GM12878 (cell line): ENCODE data around the gene NEURL3. TPM values are rescaled to one million over a fixed set of nuclear protein-coding genes. Genes with fewer than 3 reads are reported as not detected.

Experiments
- ATAC-seq: fragments of 200-7000 bp; cut with Tn5 transposase; 3 replicates; pipeline ENCODE4 v1.9.1; 2020; ENCODE audit warnings: mild to moderate bottlenecking, moderate library complexity
- BruUV-seq: library from RNA; stranded (reverse); fragments of 400-500 nt; replicated peaks from 2 replicates; lab custom pipeline; 2021; lab: Mats Ljungman, UMichigan
- CTCF ChIA-PET: fragments of 300-600 bp; sonication (Branson Sonifier 250); formaldehyde crosslinking; extraction: SDS; loops from one replicate; lab custom pipeline; 2021; ENCODE audit warnings: inconsistent platforms; lab: Yijun Ruan, JAX
- POLR2A ChIA-PET: fragments of 350-600 bp; formaldehyde crosslinking; extraction: SDS; loops from one replicate; lab custom pipeline; 2021; ENCODE audit warnings: inconsistent platforms; lab: Charles Lee
- RAD21 ChIA-PET: fragments of 300-600 bp; sonication (Branson Sonifier 250); formaldehyde crosslinking; loops from one replicate; lab custom pipeline; 2023; ENCODE audit warnings: antibody characterized with exemption; ENCODE audit not compliant: unreplicated experiment; lab: Charles Lee
- SMC1A ChIA-PET: fragments of 300-600 bp; sonication (Branson Sonifier 250); formaldehyde crosslinking; loops from one replicate; lab custom pipeline; 2023; ENCODE audit not compliant: unreplicated experiment, uncharacterized antibody; lab: Charles Lee
- DNase-seq: peaks from one replicate; pipeline ENCODE4 v3.0.0-alpha.2; 2011; ENCODE audit warnings: low read depth, low spot score
- FAIRE-seq: peaks from 3 replicates; lab custom pipeline; 2011; peaks lifted over from hg19 to GRCh38; lab: Jason Lieb, UNC
- H2AFZ ChIP-seq: 2 replicates; pipeline ENCODE4 v1.6.0; 2011; ENCODE audit warnings: low read depth, low read length, control low read depth; ENCODE audit not compliant: control insufficient read depth
- H3K27ac ChIP-seq: 2 replicates; pipeline ENCODE4 v1.5.1; 2011; ENCODE audit warnings: control low read depth; ENCODE audit not compliant: control insufficient read depth, insufficient read depth
- H3K27me3 ChIP-seq, 2 experiments: replicated peaks in 1 of 2; 2 replicates each; pipeline versions ENCODE4 v1.6.0 to v1.6.1; 2011; ENCODE audit warnings: low read length in 1 of 2; ENCODE audit not compliant: control insufficient read depth in 2 of 2, insufficient read depth in 2 of 2
- H3K36me3 ChIP-seq, 2 experiments: 2 replicates each; pipeline ENCODE4 v1.5.1; 2011; ENCODE audit warnings: low read length in 1 of 2; ENCODE audit not compliant: control insufficient read depth in 2 of 2, insufficient read depth in 2 of 2
- H3K4me1 ChIP-seq: 2 replicates; pipeline ENCODE4 v1.6.1; 2011; ENCODE audit warnings: mild to moderate bottlenecking, low read length, moderate library complexity, mixed read lengths; ENCODE audit not compliant: control insufficient read depth, insufficient read depth
- H3K4me2 ChIP-seq: 2 replicates; pipeline ENCODE4 v1.6.0; 2011; ENCODE audit warnings: control low read depth; ENCODE audit not compliant: control insufficient read depth, insufficient read depth
- H3K4me3 ChIP-seq: fragments of 200-600 bp; sonication (generic); 2 replicates; pipeline ENCODE4 v1.5.1; 2016
- H3K79me2 ChIP-seq: 2 replicates; pipeline ENCODE4 v1.6.0; 2011; ENCODE audit warnings: low read length; ENCODE audit not compliant: control insufficient read depth, insufficient read depth
- H3K9ac ChIP-seq: 2 replicates; pipeline ENCODE4 v1.8.0; 2011; ENCODE audit warnings: low read length, control low read depth, mixed read lengths; ENCODE audit not compliant: control insufficient read depth, insufficient read depth
- H3K9me3 ChIP-seq: replicated peaks from 3 replicates; pipeline ENCODE4 v1.5.1; 2011; ENCODE audit warnings: mild to moderate bottlenecking, low read length; ENCODE audit not compliant: control insufficient read depth, insufficient read depth
- H4K20me1 ChIP-seq: 2 replicates; pipeline ENCODE4 v1.6.0; 2011; ENCODE audit not compliant: control insufficient read depth, insufficient read depth
- ATF7 ChIP-seq: fragments of 450-650 bp; IDR thresholded peaks from 2 replicates; pipeline ENCODE4 v1.6.1; 2016; ENCODE audit warnings: low read depth, mild to moderate bottlenecking
- BACH1 ChIP-seq: fragments of 450-650 bp; IDR thresholded peaks from 2 replicates; pipeline ENCODE4 v1.6.1; 2017; ENCODE audit warnings: mild to moderate bottlenecking, borderline replicate concordance
- CBX5 ChIP-seq: sonication (generic); IDR thresholded peaks from 2 replicates; pipeline ENCODE4 v1.6.1; 2016; ENCODE audit warnings: low read depth, moderate library complexity, mild to moderate bottlenecking, inconsistent platforms
- DPF2 ChIP-seq: fragments of 450-650 bp; IDR thresholded peaks from 2 replicates; pipeline ENCODE4 v1.6.1; 2017; ENCODE audit warnings: mild to moderate bottlenecking
- E2F4 ChIP-seq: IDR thresholded peaks from 2 replicates; pipeline ENCODE4 v1.6.1; 2012; ENCODE audit warnings: low read depth, low read length, improper control_type of control experiment
- EED ChIP-seq: sonication (generic); IDR thresholded peaks from 2 replicates; pipeline ENCODE4 v1.6.1; 2016; ENCODE audit warnings: antibody characterized with exemption, low read depth
- IKZF1 ChIP-seq: fragments of 450-650 bp; conservative IDR thresholded peaks from 2 replicates; pipeline ENCODE4 v1.6.1; 2017; ENCODE audit warnings: antibody characterized with exemption, mild to moderate bottlenecking
- IKZF2 ChIP-seq, 2 experiments: fragments of 450-650 bp; IDR thresholded peaks; 2 replicates each; pipeline ENCODE4 v1.6.1; 2017; ENCODE audit warnings: mild to moderate bottlenecking in 2 of 2, moderate library complexity in 2 of 2
- JUNB ChIP-seq: IDR thresholded peaks from 2 replicates; pipeline ENCODE4 v1.6.1; 2016; ENCODE audit warnings: antibody characterized with exemption, mild to moderate bottlenecking
- KDM1A ChIP-seq: fragments of 200-600 bp; sonication (generic); IDR thresholded peaks from 2 replicates; pipeline ENCODE4 v1.6.1; 2016; ENCODE audit warnings: borderline replicate concordance
- NFYB ChIP-seq: IDR thresholded peaks from 2 replicates; pipeline ENCODE4 v1.6.1; 2011; ENCODE audit warnings: low read depth, mild to moderate bottlenecking, low read length, improper control_type of control experiment, moderate library complexity; ENCODE audit not compliant: insufficient read depth
- PAX8 ChIP-seq: fragments of 450-650 bp; IDR thresholded peaks from 2 replicates; pipeline ENCODE4 v1.6.1; 2017; ENCODE audit warnings: mild to moderate bottlenecking, moderate library complexity
- POLR2AphosphoS5 ChIP-seq: IDR thresholded peaks from 2 replicates; pipeline ENCODE4 v1.6.1; 2011; ENCODE audit warnings: mild to moderate bottlenecking, low read length, inconsistent platforms
- RUNX3 ChIP-seq: IDR thresholded peaks from 2 replicates; pipeline ENCODE4 v1.6.1; 2012; ENCODE audit warnings: low read length, inconsistent platforms
- SREBF2 ChIP-seq: IDR thresholded peaks from 2 replicates; pipeline ENCODE4 v1.6.1; 2012; ENCODE audit warnings: mild to moderate bottlenecking, low read length
- TCF7 ChIP-seq: IDR thresholded peaks from 2 replicates; pipeline ENCODE4 v1.6.1; 2014; ENCODE audit warnings: antibody characterized with exemption, borderline replicate concordance
- USF2 ChIP-seq: IDR thresholded peaks from 2 replicates; pipeline ENCODE4 v1.6.1; 2011; ENCODE audit warnings: low read depth, low read length, improper control_type of control experiment, borderline replicate concordance
- YBX1 ChIP-seq: fragments of 450-650 bp; IDR thresholded peaks from 2 replicates; pipeline ENCODE4 v1.6.1; 2016; ENCODE audit warnings: antibody characterized with exemption
- ZNF207 ChIP-seq: fragments of 450-650 bp; IDR thresholded peaks from 2 replicates; pipeline ENCODE4 v1.6.1; 2014; ENCODE audit warnings: antibody characterized with exemption, mild to moderate bottlenecking, borderline replicate concordance
- ZNF24 ChIP-seq: fragments of 450-650 bp; IDR thresholded peaks from 2 replicates; pipeline ENCODE4 v1.6.1; 2017; ENCODE audit warnings: antibody characterized with exemption, mild to moderate bottlenecking
- WGBS: methylation state at CpG from one replicate; pipeline ENCODE4 v1.1.6; 2016; ENCODE audit warnings: low lambda C conversion rate; ENCODE audit not compliant: insufficient replicate concordance, insufficient coverage; ENCODE audit errors: missing lambda C conversion rate; 5-methylcytosine and 5-hydroxymethylcytosine counted together
- in situ Hi-C: fragments of 300-500 bp; cut with MboI; formaldehyde crosslinking; loops from 9 replicates; pipeline ENCODE4 v1.14.3; 2018; ENCODE audit warnings: mixed read lengths
- intact Hi-C: fragments of 100-400 bp; cut with micrococcal nuclease; formaldehyde crosslinking; loops from one replicate; pipeline ENCODE4 v1.14.2; 2022; ENCODE audit not compliant: unreplicated experiment
- polyA plus RNA-seq, 11 experiments: library from polyadenylated mRNA; depleted of rRNA in 4 of 11; unstranded in 6 of 11; stranded (reverse) in 5 of 11; fragments of >200 nt; fragmentation: Nextera tagmentation in 4 of 11; fragmentation: Illumina TruSeq in 1 of 11; extraction: Ambion mirVana in 4 of 11; extraction: Trizol in 1 of 11; gene quantifications; 1 replicate in 1 of 11; 2 replicates in 10 of 11; pipeline versions ENCODE4 v1.2.1 to v1.2.3, GENCODE V29; 2011 to 2016; ENCODE audit warnings: inconsistent platforms in 2 of 11, missing spikeins in 2 of 11, low read depth in 1 of 11
- total RNA-seq, 4 experiments: library from RNA; depleted of rRNA in 3 of 4; stranded (reverse); fragments of >200 nt in 3 of 4; fragmentation: Illumina TruSeq in 1 of 4; extraction: Trizol in 1 of 4; gene quantifications; 2 replicates each; pipeline versions ENCODE4 v1.2.1 to v1.2.3, GENCODE V29; 2013 to 2021
- TF ChIP-seq, protein P1 (sequence below): IDR thresholded peaks from 2 replicates; pipeline ENCODE4 v1.6.1; 2012; ENCODE audit warnings: low read depth, low read length, improper control_type of control experiment
- TF ChIP-seq, protein P2 (sequence below): fragments of 450-650 bp; IDR thresholded peaks from 2 replicates; pipeline ENCODE4 v1.6.1; 2018; ENCODE audit warnings: mild to moderate bottlenecking, low read depth, moderate library complexity; ENCODE audit not compliant: partially characterized antibody

Gene NEURL3
- total and polyA plus RNA-seq, 10 of the 15 experiments (the other 5 are each of a cell fraction or from before 2014, with no cell fraction given) = 0.03 to 6.3 (median 0.47) TPM

DNA sequence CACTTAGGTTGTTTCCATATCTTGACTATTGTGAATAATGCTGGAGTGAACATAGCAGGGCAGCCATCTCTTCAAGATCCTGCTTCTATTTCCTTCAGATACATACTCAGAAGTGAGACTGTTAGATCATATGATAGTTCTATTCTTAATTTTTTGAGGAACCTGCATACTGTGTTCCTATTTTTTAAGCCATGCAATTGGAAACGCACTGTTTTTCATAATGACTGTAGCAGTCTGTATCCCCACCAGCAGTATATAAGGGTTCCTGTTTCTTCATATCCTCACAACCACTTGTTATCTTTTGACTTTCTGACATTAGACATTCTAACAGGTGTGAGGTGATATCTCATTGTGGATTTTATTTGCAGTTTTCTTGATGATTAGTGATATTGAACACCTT lies 15.5 kb downstream of the NEURL3 start:
- Histone ChIP-seq H3K4me3 (no peak overlapping the region), H3K79me2 (peaks cover 7% of the 10 kb centered on the region), H3K36me3 (no peaks in the 10 kb centered on the region), H3K9me3 (peaks cover 2% of the 10 kb centered on the region; the same call in 2 of the 3 replicates), H4K20me1 (no peaks in the 10 kb centered on the region), H3K27ac (peak overlapping the region; percentile 49), H3K9ac (no peak overlapping the region), H3K27me3 (no peaks in the 10 kb centered on the region), H3K4me2 (peak overlapping the region; percentile 47; the same call in 1 of the 2 replicates), H3K4me1 (peaks cover 25% of the 10 kb centered on the region), H2AFZ (peak overlapping the region; percentile 11; the same call in 1 of the 2 replicates)
- FAIRE-seq (peak; percentile 7), ATAC-seq (peak; percentile 10), DNase-seq (no peak)
- 4% methylated on average over 1 of the region's 1 CpG for WGBS
- RAD21 ChIA-PET = interaction anchor here (1.1 kb wide), 1 partner anchor 16 kb away, joined by 5 read pairs; the partner anchor contains the start of gene NEURL3
- intact Hi-C loops (loop anchor here (5.0 kb wide), 1 partner anchor 152 kb away; the partner anchor contains the start of gene NCAPH), in situ Hi-C loops (no loop called here)
- BruUV-seq = no TSS peak
- SMC1A ChIA-PET = interaction anchor here (1.2 to 3.2 kb wide), 3 partner anchors 20 to 45 kb away, joined by 3 to 13 read pairs (median 4); partner anchors contain the start of gene ARID5A
- CTCF ChIA-PET = interaction anchor here (1.1 to 2.1 kb wide), 3 partner anchors 16 to 82 kb away, joined by 4 to 11 read pairs (median 4); partner anchors contain the start of gene NEURL3
- POLR2A ChIA-PET = interaction anchor here (0.9 to 1.6 kb wide), 5 partner anchors 16 to 305 kb away, joined by 3 to 7 read pairs (median 3); partner anchors contain the start of gene NEURL3
- TF ChIP-seq, protein P1, sequence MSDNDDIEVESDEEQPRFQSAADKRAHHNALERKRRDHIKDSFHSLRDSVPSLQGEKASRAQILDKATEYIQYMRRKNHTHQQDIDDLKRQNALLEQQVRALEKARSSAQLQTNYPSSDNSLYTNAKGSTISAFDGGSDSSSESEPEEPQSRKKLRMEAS = no peak
- no peak for TF ChIP-seq ZNF24
- no peak for TF ChIP-seq BACH1
- peak; percentile 50 for TF ChIP-seq EED
- no peak for TF ChIP-seq E2F4
- TF ChIP-seq USF2 = no peak
- TF ChIP-seq YBX1 = no peak
- TF ChIP-seq NFYB = no peak
- TF ChIP-seq JUNB = peak; percentile 54
- TF ChIP-seq RUNX3 = no peak
- TF ChIP-seq IKZF2 (IDR thresholded peaks at IDR 0.05) = peak; percentile 58 to 64; a peak in 2 of 4 replicates
- no peak for TF ChIP-seq SREBF2
- TF ChIP-seq POLR2AphosphoS5 = no peak
- TF ChIP-seq ATF7 = 0 out of 2 replicates have a peak, but pooled peaks have one; percentile 16
- peak; percentile 5; the same call in 1 of the 2 replicates for TF ChIP-seq TCF7
- no peak for TF ChIP-seq PAX8
- TF ChIP-seq IKZF1 = peak; percentile 52
- no peak for TF ChIP-seq KDM1A
- TF ChIP-seq CBX5 = no peak
- TF ChIP-seq, protein P2, sequence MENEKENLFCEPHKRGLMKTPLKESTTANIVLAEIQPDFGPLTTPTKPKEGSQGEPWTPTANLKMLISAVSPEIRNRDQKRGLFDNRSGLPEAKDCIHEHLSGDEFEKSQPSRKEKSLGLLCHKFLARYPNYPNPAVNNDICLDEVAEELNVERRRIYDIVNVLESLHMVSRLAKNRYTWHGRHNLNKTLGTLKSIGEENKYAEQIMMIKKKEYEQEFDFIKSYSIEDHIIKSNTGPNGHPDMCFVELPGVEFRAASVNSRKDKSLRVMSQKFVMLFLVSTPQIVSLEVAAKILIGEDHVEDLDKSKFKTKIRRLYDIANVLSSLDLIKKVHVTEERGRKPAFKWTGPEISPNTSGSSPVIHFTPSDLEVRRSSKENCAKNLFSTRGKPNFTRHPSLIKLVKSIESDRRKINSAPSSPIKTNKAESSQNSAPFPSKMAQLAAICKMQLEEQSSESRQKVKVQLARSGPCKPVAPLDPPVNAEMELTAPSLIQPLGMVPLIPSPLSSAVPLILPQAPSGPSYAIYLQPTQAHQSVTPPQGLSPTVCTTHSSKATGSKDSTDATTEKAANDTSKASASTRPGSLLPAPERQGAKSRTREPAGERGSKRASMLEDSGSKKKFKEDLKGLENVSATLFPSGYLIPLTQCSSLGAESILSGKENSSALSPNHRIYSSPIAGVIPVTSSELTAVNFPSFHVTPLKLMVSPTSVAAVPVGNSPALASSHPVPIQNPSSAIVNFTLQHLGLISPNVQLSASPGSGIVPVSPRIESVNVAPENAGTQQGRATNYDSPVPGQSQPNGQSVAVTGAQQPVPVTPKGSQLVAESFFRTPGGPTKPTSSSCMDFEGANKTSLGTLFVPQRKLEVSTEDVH = no peak
- no peak for TF ChIP-seq ZNF207
- TF ChIP-seq DPF2 = 0 out of 2 replicates have a peak, but pooled peaks have one; percentile 35
